ENCODE measurements around the gene DNMT3B.

DNA sequence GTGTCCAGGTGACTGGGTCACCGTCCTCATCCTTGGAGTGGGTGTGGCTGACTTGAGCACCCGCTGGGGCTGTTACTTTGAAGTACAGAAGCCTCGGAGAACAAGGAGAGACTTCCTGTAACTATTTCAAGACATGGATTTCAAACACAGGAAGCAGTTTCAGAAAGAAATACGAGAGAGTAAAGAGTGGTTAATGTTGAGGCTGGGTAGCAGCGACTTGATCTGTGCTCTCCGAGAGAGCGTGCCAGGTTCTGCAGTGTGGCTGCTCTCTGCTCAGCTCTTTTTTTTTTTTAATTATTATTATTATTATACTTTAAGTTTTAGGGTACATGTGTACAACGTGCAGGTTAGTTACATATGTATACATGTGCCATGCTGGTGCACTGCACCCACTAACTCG lies 79.0 kb downstream of the DNMT3B start:
- TF ChIP-seq, protein P1, sequence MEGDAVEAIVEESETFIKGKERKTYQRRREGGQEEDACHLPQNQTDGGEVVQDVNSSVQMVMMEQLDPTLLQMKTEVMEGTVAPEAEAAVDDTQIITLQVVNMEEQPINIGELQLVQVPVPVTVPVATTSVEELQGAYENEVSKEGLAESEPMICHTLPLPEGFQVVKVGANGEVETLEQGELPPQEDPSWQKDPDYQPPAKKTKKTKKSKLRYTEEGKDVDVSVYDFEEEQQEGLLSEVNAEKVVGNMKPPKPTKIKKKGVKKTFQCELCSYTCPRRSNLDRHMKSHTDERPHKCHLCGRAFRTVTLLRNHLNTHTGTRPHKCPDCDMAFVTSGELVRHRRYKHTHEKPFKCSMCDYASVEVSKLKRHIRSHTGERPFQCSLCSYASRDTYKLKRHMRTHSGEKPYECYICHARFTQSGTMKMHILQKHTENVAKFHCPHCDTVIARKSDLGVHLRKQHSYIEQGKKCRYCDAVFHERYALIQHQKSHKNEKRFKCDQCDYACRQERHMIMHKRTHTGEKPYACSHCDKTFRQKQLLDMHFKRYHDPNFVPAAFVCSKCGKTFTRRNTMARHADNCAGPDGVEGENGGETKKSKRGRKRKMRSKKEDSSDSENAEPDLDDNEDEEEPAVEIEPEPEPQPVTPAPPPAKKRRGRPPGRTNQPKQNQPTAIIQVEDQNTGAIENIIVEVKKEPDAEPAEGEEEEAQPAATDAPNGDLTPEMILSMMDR (IDR thresholded peaks at IDR 0.05; ENCODE audit: insufficient read depth, low read length, poor library complexity, severe bottlenecking): no peak
- no peak for TF ChIP-seq EZH2phosphoT487 (conservative IDR thresholded peaks at IDR 0.05; ENCODE audit: low read length)
